HFFc6 (cell line): ENCODE measurements around the gene DYNLRB1. TPM values are rescaled to one million over a fixed set of nuclear protein-coding genes. Genes with fewer than 3 reads are reported as not detected.
"Not testable (repeated sequence)": the region's sequence is repeated elsewhere in the genome, so short reads cannot be mapped to it uniquely, and the experiment has no call there.

ENCODE experiments used
- DNase-seq: peaks from one replicate; pipeline ENCODE4 v3.0.0-alpha.2; 2018
- H3K27ac Mint-ChIP-seq: 2 replicates; pipeline ENCODE4 v1.8.0; 2020; ENCODE audit warnings: mild to moderate bottlenecking, mixed read lengths
- H3K27me3 Mint-ChIP-seq: 2 replicates; pipeline ENCODE4 v1.8.0; 2021; ENCODE audit warnings: mild to moderate bottlenecking, moderate library complexity, mixed read lengths; ENCODE audit not compliant: insufficient read depth
- H3K36me3 Mint-ChIP-seq: 2 replicates; pipeline ENCODE4 v1.8.0; 2021; ENCODE audit warnings: low read depth, mixed read lengths
- H3K4me1 Mint-ChIP-seq: 2 replicates; pipeline ENCODE4 v1.8.0; 2020; ENCODE audit warnings: low read depth, mixed read lengths
- H3K4me3 Mint-ChIP-seq: 2 replicates; pipeline ENCODE4 v1.8.0; 2020; ENCODE audit warnings: mild to moderate bottlenecking, moderate library complexity, mixed read lengths
- H3K9me3 Mint-ChIP-seq: 2 replicates; pipeline ENCODE4 v1.8.0; 2020; ENCODE audit warnings: mild to moderate bottlenecking, mixed read lengths
- CTCF ChIP-seq: fragments of 200-600 bp; sonication (generic); IDR thresholded peaks from 2 replicates; pipeline ENCODE4 v1.5.0; 2021; ENCODE audit warnings: antibody characterized with exemption, mild to moderate bottlenecking
- total RNA-seq, 6 experiments: library from RNA; stranded (reverse); fragmentation: NEBNext Ultra II Directional; extraction: Animal tissue kit (Norgen Biotek cat#: 25700); gene quantifications; 2 replicates in 1 of 6; 3 replicates in 5 of 6; pipeline ENCODE4 v1.2.3, GENCODE V29; 2021

The DYNLRB1 gene
- total RNA-seq, 6 experiments from 2014 or later, result 194 to 277 (median 223) TPM

DNA sequence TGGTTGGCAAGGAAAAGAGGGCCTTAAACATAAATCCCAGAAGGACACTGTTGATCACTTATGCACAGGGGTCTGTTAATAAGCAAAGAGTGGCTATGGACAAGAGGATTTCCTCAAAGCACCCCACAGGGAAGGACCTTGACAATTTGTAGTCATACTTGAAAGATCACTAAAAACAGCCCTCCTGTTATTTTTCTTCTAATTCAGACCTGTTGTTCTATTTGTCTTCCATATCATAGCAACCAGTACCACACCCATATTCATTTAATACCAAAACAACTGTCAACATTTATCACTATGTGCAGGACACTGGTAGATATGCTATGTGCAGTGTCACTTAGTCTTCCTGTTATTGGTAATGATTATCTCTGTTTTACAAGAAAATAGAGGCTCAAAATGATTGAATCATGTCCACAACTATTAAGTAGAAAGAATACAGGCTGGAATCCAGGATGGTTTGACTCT lies 3.2 kb upstream of the DYNLRB1 start:
- DNase-seq, result no peak

DNA sequence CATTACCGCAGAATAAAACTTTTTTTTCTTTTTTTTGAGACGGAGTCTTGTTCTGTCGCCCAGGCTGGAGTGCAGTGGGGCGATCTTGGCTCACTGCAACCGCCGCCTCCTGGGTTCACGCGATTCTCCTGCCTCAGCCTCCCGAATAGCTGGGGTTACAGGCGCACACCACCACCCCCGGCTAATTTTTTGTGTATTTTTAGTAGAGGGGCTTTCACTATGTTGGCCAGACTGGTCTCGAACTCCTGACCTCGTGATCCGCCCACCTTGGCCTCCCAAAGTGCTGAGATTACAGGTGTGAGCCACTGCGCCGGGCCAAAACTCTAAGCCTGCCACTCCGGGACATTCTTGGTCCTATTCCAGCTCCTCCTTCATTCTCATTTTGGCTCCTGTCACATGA lies 2.2 kb upstream of the DYNLRB1 start:
- H3K4me3 Mint-ChIP-seq, result not testable (repeated sequence)
- H3K27me3 Mint-ChIP-seq, result peaks cover 15% of the 10 kb centered on the region

More for the DNA sequence above, 3.2 kb upstream of the DYNLRB1 start:
- Mint-ChIP-seq H3K27ac (peak overlapping the region; percentile 78), H3K4me3 (no peak overlapping the region), H3K9me3 (no peaks in the 10 kb centered on the region; the same call in 1 of the 2 replicates), H3K4me1 (peaks cover 45% of the 10 kb centered on the region), H3K36me3 (peaks cover 16% of the 10 kb centered on the region), H3K27me3 (peaks cover 11% of the 10 kb centered on the region)
- TF ChIP-seq CTCF, result no peak

GRCh38 chr20:34514897-34515483 lies 1.2 kb upstream of the DYNLRB1 start:
- Mint-ChIP-seq H3K27me3 (peaks cover 15% of the 10 kb centered on the region), H3K4me3 (peak overlapping the region; percentile 96), H3K36me3 (peaks cover 20% of the 10 kb centered on the region), H3K9me3 (no peaks in the 10 kb centered on the region; the same call in 1 of the 2 replicates), H3K27ac (peak overlapping the region; percentile 98), H3K4me1 (peaks cover 53% of the 10 kb centered on the region)
- TF ChIP-seq CTCF, result no peak
- DNase-seq, result peak; percentile 12

More for the DNA sequence above, 2.2 kb upstream of the DYNLRB1 start:
- DNase-seq, H3K9me3 Mint-ChIP-seq: not testable (repeated sequence)
- Mint-ChIP-seq H3K4me1 (peaks cover 53% of the 10 kb centered on the region), H3K36me3 (peaks cover 20% of the 10 kb centered on the region), H3K27ac (peak overlapping the region; percentile 98)

DNA sequence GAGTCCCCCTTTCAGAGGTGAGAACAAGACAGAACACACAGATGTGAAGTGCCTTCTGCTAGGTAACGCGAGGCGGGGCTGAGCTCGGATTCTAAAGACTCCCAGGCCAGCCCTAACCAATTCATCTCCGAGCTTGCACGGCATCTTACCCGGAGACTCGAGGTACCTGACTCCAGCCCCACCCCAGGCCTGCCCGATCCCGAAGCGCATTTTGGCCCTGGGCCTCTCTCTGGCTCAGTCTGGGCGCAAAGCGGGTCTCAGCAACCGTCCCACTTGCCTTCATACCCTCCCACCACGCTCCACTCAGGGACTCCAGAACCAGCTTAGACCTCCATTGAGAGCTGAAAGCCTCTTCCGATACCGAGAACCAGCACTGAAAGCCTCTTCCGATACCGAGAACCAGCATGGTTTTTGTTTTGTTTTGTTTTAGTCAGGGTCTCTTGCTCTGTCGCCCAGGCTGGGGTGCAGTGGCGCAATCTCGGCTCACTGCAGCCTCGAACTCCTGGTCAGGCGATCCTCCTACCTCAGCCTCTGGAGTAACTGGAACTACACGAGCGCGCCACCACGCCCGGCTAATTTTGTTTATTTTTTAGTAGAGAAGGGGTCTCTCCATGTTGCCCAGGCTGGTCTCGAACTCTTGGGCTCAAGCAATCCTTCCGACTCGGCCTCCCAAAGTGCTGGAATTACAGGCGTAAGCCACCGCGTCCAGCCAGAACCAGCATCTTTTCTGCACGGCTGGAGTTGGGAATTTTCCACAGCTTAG lies 557 bp upstream of the DYNLRB1 start:
- TF ChIP-seq CTCF, result no peak
- H3K4me3 Mint-ChIP-seq, result peak overlapping the region; percentile 96
- H3K36me3 Mint-ChIP-seq, result peaks cover 20% of the 10 kb centered on the region

GRCh38 chr20:34517114-34517505 lies 888 bp downstream of the DYNLRB1 start:
- Mint-ChIP-seq H3K36me3 (peaks cover 23% of the 10 kb centered on the region), H3K27me3 (peaks cover 15% of the 10 kb centered on the region), H3K4me3 (peak overlapping the region; percentile 96), H3K27ac (peak overlapping the region; percentile 98), H3K4me1 (peaks cover 55% of the 10 kb centered on the region), H3K9me3 (no peaks in the 10 kb centered on the region; the same call in 1 of the 2 replicates)
- TF ChIP-seq CTCF, result no peak
- no peak for DNase-seq

More for the DNA sequence above, 557 bp upstream of the DYNLRB1 start:
- H3K9me3 Mint-ChIP-seq, result no peaks in the 10 kb centered on the region; the same call in 1 of the 2 replicates
- peaks cover 15% of the 10 kb centered on the region for H3K27me3 Mint-ChIP-seq
- DNase-seq, result peak; percentile 42
- peaks cover 53% of the 10 kb centered on the region for H3K4me1 Mint-ChIP-seq
- H3K27ac Mint-ChIP-seq, result peak overlapping the region; percentile 98

GRCh38 chr20:34518863-34519262 lies 2.6 kb downstream of the DYNLRB1 start:
- peaks cover 56% of the 10 kb centered on the region for H3K4me1 Mint-ChIP-seq
- not testable (repeated sequence) for H3K9me3 Mint-ChIP-seq, H3K4me3 Mint-ChIP-seq, H3K27ac Mint-ChIP-seq, DNase-seq
- peaks cover 15% of the 10 kb centered on the region for H3K27me3 Mint-ChIP-seq
- H3K36me3 Mint-ChIP-seq, result peaks cover 21% of the 10 kb centered on the region

- not testable (repeated sequence) for DNase-seq, H3K4me3 Mint-ChIP-seq, H3K27ac Mint-ChIP-seq, H3K9me3 Mint-ChIP-seq
- peaks cover 15% of the 10 kb centered on the region for H3K27me3 Mint-ChIP-seq
- peaks cover 56% of the 10 kb centered on the region for H3K4me1 Mint-ChIP-seq
- peaks cover 14% of the 10 kb centered on the region for H3K36me3 Mint-ChIP-seq
Observed at GRCh38 chr20:34519841-34520240, 3.6 kb downstream of the DYNLRB1 start.
